Activated gamma-delta T cell treated with Interleukin-2 at 50 U/mL for 16 hours (primary cell): ENCODE data around the gene TBX1.
"Not testable (repeated sequence)": the region's sequence is repeated elsewhere in the genome, so short reads cannot be mapped to it uniquely, and the experiment has no call there.

ENCODE experiments used
- DNase-seq: peaks from one replicate; pipeline ENCODE4 v3.0.0-alpha.2; 2020

The TBX1 gene

GRCh38 chr22:19765477-19766239 is 5.1 kb downstream of the TBX1 start:
- no peak for DNase-seq

- DNase-seq, result no peak
Observed at GRCh38 chr22:19766240-19766510, 5.6 kb downstream of the TBX1 start.

DNA sequence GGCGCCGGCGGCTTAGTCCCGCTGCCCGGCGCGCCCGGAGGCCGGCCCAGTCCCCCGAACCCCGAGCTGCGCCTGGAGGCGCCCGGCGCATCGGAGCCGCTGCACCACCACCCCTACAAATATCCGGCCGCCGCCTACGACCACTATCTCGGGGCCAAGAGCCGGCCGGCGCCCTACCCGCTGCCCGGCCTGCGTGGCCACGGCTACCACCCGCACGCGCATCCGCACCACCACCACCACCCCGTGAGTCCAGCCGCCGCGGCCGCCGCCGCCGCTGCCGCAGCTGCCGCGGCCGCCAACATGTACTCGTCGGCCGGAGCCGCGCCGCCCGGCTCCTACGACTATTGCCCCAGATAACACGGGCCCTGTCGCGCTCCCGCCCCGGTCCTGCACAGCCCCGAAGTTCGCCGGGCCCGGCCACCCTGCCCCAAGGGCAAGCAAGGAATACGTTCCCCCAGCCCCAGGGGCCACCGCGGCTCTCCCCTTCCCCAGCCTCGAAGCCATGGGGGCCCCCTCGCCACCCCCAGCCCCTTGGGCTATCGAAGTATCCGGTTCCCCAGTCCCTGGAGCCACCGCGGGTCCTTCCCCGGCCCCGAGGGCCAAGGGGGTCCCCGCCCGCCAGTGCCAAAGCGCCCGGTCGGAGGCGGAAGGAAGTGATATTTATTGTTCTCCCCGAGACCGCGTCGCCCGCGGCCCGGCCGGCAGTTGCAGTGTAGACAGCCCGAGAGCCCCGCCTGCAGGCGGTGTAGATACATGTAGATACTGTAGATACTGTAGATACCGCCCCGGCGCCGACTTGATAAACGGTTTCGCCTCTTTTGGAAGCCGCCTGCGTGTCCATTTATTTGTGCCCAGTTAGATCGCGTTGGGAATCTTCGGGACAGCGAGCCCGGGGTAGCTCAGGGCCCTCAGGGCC is 6.2 kb downstream of the TBX1 start:
- peak; percentile 30 for DNase-seq

DNA sequence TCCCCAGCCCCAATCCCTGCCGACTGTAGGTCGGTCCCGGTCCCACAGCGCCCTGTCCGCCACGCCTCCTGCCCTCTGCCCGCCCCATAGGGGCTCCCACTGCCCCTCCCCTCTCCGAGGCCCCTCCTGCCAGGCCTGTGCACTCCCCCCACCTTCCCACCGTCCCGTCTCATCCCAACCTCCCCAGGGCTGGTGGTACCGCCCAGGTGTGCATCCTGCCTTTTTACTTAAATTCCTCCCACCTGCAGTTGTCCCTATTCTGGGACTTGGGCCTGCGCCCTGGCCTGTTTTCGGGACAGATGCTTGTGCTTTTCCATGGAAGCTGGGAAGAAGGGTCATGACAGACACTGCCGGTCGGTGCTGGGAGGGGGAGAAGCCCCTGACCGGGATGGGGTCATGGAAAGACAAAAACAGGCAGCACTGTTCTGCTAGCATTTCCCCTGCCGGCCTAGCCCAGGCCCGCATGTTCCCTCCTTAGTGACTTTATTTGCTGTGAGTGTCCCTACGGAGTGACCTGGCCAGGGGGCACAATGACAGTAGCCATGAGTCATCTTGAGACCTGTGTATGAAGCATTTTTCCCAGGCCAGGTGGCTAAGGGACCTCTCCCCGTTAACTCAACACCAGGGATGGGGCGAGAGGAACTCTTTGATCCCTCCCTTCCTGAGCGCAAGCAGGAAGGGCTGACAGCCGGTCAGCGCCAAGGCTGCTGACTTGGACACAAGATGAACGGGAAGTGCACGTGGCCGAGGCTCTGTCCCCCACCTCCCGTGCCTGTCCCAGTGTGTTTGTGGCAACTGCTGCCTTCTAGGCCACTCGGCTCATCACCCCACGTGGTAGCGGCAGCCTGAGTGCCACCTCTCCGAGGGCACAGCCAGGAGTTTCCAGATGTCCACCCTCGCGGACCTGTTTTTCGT is 7.1 kb downstream of the TBX1 start:
- DNase-seq, result no peak

DNA sequence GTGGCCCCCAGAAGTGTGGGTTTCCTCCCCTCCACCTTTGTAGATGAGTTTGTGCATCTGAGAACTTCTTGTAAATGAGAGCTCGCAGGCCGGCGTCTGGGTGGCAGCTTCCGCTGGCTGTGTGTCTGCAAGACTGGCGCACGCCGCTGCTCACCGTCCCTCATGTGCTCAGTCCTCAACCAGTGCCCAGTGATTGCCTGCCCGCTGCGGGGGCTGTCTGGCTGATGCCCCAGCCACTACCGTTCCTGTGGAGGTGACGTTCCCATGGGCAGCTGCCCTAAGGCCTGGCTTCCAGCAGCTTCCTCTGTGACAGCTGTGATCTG is 8.8 kb downstream of the TBX1 start:
- DNase-seq, result no peak

DNA sequence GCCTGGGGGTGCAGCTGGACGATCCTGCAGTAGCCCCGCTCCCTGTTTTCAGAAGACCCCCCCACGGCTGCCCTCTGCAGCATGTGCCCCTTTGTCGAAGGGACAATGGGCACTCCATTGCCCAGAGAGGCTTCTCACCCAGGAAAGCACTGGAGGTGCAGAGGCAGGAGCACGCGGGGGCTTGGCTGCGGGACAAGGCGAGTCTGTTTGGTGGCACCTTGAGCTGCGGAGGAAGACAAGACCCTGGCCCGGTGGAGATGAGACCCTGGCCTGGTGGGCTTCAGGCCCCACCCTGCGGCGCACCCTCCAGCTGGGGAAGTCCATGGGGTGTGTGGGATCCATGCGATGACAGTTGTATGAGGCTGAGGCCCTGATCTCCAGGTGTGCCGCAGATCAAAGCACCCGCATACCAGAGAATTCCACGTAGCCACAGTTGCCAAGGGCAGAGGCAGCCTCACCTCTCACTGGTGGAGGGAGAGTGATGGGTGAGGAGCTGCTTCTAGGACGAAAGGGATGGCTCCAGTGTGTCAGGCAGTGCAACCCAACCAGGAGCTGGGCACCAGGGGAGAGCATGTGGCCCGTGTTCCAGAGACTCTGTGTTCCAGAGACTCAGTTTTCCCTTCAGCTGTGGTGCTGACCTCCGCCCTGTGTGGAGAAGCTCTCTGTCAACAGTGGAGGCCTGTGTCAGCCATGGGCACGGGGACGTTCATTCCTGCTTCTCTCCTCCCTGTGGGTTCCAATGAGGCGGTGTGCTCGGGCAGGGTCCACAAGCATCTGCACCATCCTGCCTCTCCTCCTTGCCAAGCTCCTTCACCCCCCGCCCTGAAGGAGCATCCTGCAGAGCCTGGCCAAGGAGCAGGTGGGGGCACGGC is 10.0 kb downstream of the TBX1 start:
- DNase-seq, result no peak

GRCh38 chr22:19772422-19772672 is 11.8 kb downstream of the TBX1 start:
- DNase-seq, result no peak

DNA sequence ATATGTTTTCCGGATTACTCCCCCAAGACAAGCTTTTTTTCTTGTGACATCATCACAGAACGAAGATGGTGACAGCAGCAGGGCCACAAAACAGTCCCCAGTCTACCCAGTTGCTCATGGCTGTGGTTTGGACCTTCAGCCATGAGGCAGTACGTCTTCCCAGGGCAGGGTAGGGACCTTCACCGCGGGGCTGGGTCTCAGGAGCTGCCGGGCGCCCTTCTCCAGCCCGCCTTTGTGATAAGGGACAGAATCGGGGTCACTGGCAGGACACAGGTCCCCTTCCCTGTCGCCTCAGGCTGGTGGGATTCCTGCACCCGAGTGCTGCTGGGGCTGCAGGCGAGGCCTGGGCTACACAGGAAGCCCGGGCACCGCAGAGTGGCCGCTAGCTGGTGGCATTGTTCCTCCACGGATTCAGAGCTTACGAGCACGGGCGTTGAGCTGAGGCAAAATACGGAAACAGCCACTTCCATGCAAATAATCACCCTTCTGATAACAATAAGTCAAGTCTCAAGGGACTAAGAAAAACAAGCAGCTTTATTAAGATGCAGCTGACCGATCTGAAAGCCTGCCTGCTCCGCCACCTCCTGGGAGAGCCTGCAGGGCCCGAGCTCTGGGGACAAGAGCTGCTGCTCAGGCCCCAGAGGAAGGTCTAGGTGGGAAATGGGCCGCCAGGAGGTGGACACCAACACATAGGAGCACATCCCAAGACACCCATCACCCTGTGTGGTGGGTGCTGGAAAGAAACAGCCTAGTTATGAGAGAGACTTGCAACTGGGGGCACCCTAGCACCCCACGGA is 12.3 kb downstream of the TBX1 start:
- no peak for DNase-seq

DNA sequence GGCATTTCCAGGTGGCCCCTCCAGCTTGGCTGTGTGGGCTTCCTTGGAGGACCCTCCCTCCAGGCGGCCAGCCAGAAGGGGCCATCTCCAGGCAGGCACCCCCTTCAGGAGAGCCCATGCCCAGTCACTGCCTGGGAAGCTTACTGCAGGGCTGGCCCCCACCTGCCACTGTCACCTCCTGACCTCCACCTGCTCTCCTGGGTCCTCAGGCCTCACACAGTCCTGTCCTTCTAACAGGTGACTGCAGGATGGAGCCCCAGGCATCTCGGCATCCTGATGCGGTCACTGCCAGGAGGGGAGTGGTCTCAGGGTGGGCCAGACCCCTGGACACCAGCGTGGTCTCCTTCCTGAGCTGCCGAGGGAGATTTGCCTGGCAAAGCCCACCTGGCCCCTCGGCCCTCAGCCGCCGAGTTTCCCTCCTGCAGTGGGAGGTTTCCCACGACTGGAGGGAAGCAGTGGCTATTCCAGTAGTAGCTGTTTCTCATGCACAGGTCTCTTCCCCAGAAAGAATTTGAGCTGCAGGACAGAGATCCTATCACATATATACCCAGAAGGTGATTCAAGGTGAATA is 13.0 kb downstream of the TBX1 start:
- no peak for DNase-seq

GRCh38 chr22:19774628-19775027 is 14.1 kb downstream of the TBX1 start:
- DNase-seq, result no peak

DNA sequence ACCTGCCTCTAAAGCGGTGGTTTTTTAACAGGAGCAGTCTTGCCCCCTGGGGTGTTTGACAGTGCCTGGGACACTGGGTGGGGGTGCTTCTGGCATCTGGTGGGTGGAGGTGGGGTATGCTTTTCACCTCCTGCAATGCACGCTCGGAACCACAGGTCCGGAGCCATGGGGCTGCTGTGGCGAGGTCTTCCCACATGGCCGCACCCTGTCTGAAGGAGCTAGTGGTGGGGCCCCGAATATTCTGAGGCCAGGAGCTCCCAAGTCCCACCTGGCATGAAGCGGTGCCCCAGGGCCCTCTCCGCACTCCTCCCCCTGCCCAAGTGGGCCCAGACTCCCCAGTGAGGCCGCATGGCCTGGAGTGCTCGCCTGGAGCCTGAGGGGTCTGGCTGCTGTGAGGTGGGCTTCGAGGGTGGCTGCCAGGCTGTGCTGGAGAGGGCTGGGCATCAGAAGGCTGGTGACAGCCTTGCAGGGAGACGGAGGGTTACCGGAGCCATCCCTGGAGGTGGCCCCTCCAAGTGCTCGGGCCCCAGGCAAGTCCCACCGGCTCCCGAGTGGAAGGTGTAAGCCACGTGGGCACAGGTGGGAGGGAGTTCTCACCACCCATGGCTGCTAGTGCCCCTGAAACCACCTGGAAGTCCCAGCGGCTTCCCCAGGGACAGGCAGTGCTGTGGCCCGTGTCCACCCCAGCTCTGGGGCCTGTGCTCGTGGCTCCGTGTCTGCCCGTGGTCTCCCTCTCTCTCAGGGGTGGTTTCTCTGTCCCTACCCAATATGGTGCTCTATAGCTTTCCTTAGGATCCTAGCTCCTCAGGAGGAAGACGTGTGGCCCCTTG is 15.1 kb downstream of the TBX1 start:
- DNase-seq, result no peak

DNA sequence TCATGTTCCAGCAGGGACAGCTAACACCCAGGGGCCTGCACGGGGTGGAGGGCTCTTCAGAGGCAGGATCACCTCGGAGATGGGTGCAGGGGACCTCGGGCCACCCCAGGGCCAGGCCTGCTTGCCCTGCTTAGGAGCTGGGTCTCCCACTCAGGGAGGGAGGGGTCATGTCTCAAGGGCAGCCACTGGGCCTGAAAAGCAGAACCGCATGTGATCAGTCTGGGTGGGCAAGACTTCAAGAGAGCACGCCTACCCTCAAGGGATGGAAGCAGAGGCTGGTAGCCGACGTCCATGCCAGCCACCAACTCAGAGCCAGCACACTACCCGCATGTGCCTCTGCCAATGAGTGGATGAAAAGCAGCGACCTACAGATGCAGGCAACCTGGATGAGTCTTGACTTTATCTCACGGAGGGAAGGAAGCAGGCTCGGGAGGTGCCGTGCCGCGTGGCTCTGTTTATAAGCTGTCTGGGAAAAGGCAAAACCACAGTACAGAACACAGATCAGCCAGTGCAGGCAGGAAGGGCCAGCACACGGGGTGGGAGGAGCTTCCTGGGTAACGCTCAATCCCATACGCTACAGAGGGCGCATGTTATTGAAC is 16.0 kb downstream of the TBX1 start:
- DNase-seq, result no peak

DNA sequence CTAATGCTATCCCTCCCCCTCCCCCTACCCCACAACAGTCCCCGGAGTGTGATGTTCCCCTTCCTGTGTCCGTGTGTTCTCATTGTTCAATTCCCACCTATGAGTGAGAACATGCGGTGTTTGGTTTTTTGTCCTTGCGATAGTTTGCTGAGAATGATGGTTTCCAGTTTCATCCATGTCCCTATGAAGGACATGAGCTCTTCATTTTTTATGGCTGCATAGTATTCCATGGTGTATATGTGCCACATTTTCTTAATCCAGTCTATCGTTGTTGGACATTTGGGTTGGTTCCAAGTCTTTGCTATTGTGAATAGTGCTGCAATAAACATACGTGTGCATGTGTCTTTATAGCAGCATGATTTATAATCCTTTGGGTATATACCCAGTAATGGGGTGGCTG is 16.6 kb downstream of the TBX1 start:
- DNase-seq, result not testable (repeated sequence)

- DNase-seq, result no peak
Observed at GRCh38 chr22:19779011-19779421, 18.4 kb downstream of the TBX1 start.

DNA sequence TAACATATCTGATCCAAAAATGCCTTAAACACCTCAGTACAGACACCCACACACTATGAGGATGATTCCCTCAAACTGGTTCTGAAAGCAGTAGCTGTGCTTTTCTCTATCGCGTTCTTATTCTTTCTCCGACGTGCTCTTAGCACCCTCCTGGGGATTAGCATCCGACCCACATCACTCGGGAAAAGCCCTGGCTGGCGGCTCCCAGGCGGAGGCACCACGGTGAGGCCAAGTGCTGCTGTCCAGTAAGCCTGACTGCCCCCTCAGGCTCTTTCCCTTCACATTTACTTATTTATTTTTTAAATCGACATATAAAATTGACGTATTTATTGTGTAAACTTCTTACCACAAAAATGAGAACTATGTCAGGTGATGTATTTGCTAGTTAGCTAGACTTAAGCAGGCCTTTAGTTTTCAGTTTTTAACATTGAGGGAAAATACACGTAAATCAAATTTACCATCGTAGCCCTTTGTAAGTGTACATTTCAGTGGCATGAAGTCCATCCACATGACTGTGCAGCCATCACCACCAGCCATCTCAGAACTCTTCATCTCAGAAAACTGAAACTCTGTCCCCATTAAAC is 19.2 kb downstream of the TBX1 start:
- no peak for DNase-seq

DNA sequence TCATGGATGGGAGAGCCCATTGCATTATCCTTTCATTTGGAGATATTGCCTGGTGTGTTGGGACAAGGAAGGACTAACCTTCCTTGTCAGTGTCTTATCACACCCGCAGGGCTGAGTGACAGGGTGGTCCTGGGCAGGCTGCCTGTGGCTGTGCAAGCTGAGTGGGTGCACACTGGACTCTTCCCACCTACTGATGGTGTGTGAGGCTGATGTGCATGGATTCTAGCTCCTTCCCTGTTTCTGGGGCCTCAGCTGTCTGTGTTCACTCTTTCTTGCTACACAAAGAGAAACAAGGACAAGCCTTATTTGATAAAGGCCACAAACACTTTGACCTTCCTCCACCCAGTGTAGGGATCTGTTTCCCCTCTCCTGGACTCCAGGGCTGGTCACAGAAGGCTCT is 22.0 kb downstream of the TBX1 start:
- no peak for DNase-seq

- DNase-seq, result no peak
Observed at GRCh38 chr22:19783586-19784383, 23.2 kb downstream of the TBX1 start.

DNA sequence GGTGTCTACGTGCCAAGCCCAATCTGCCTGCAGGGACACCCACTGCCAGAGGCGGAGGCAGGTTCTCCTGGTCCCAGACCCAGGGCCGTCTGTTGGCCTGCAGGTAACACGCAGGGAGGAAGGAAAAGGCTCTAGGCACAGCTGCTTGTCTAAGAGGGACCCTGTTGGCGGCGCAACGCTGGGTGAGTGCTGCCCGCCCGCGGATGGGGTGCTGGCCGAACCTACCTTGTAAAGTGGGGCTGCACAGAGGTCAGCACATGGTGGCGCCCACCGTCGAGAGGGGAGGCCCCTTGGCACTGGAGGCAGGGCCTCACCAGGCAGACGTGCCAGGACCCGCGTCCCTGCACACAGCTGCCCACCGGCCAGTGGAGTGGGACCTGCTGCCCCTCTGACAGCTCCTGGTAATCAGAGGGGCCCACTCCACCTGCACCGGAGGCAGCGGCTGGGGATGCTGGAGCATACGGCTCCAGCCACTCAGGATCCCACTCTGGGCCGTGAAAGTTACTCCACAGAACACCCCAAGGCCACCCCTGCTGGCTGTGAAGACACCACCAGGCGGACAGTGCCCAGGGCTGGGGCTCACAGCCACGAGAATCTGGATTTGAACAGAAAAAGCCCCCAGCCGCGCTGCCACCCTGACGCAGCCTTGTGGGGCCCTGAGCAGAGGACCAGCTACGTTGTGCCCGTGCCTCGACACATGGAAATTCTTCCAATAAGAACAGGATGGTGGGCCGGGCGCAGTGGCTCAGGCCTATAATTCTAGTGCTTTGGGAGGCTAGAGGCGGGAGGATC is 24.0 kb downstream of the TBX1 start:
- no peak for DNase-seq
